Adrenal gland (tissue), 12 donors: Measurements from ENCODE around the gene NTF3. TPM values are rescaled to one million over a fixed set of nuclear protein-coding genes. Genes with fewer than 3 reads are reported as not detected.

ENCODE experiments used
- DNase-seq, 7 donors: peaks; one replicate each; pipeline ENCODE4 v3.0.0-alpha.2; 2019 to 2020
- H3K27ac ChIP-seq, 5 donors: fragments of 200-600 bp; sonication (generic) in 4 of 5; 1 replicate in 3 of 5; 2 replicates in 2 of 5; pipeline versions ENCODE4 v1.5.1 to v1.8.0; 2016 to 2020; ENCODE audit warnings: mild to moderate bottlenecking in 1 of 5
- H3K27me3 ChIP-seq: fragments of 200-600 bp; 2 replicates; pipeline ENCODE4 v1.8.0; 2021
- H3K36me3 ChIP-seq, 2 donors: fragments of 200-600 bp; replicated peaks in 1 of 2; 1 replicate in 1 of 2; 2 replicates in 1 of 2; pipeline versions ENCODE4 v1.5.1 to v1.8.0; 2018 to 2022
- H3K4me1 ChIP-seq, 2 donors: fragments of 200-600 bp; replicated peaks in 1 of 2; 1 replicate in 1 of 2; 2 replicates in 1 of 2; pipeline versions ENCODE4 v1.5.1 to v1.8.0; 2018 to 2021
- H3K4me3 ChIP-seq, 4 donors: fragments of 200-600 bp; sonication (generic) in 3 of 4; one replicate each; pipeline ENCODE4 v1.5.1; 2016 to 2018
- H3K9me3 ChIP-seq, 3 donors: fragments of 200-600 bp; sonication (generic) in 1 of 3; replicated peaks in 1 of 3; 1 replicate in 2 of 3; 2 replicates in 1 of 3; pipeline versions ENCODE4 v1.5.1 to v1.8.0; 2016 to 2021
- POLR2A ChIP-seq, 2 donors: fragments of 450-650 bp; IDR thresholded peaks; one replicate each; pipeline ENCODE4 v1.6.1; 2017; ENCODE audit warnings: antibody characterized with exemption in 2 of 2, mild to moderate bottlenecking in 2 of 2, moderate library complexity in 1 of 2
- WGBS, 4 donors: extraction: QIAGEN DNeasy Blood & Tissue Kit in 2 of 4; methylation state at CpG; one replicate each; pipeline versions ENCODE4 v1.1.5 to v1.1.7; 2013 to 2017; 5-methylcytosine and 5-hydroxymethylcytosine counted together
- intact Hi-C, 2 donors: fragments of 100-400 bp; cut with DNase I; formaldehyde crosslinking; loops; one replicate each; pipeline versions ENCODE4 v1.14.1 to v1.15.0; 2022 to 2023
- polyA plus RNA-seq, 3 donors: library from polyadenylated mRNA; stranded (reverse); fragments of 200-250 nt in 2 of 3; fragments of 350-450 nt in 1 of 3; fragmentation: Illumina TruSeq in 1 of 3; extraction: RNeasy Lipid Tissue Mini Kit (QIAGEN cat#74804) in 1 of 3; gene quantifications; one replicate each; pipeline ENCODE4 v1.2.3, GENCODE V29; 2013 to 2014
- total RNA-seq, 9 donors: library from RNA; depleted of rRNA in 4 of 9; stranded (reverse); fragments of >200 nt in 4 of 9; fragments of 120-200 nt in 1 of 9; fragmentation: NEBNext Ultra II Directional in 1 of 9; extraction: Animal tissue kit (Norgen Biotek cat#: 25700) in 1 of 9; gene quantifications; one replicate each; pipeline versions ENCODE4 v1.1.0 to v1.2.4, GENCODE V29; 2013 to 2023
- TF ChIP-seq, protein P1 (sequence below), 6 experiments: fragments of 450-650 bp in 4 of 6; fragments of 200-600 bp in 2 of 6; sonication (generic) in 1 of 6; IDR thresholded peaks; 1 replicate in 5 of 6; 2 replicates in 1 of 6; pipeline versions ENCODE4 v1.5.1 to v1.8.0; 2016 to 2021; ENCODE audit warnings: antibody characterized with exemption in 6 of 6, mild to moderate bottlenecking in 2 of 6, moderate library complexity in 1 of 6
- donor health status: healthy with polysubstance abuse.
- donor health status: Bipolar disorder and iron deficiency.
- donor health status: DM: yes; HTN: yes; CAD: no.
- donor health status: DM: no; HTN: no; CAD: no.
- donor health status: DM: no; HTN: no; CAD: no.
- donor health status: DM: yes; HTN: yes; CAD: no.

The NTF3 gene
- total and polyA plus RNA-seq, 12 donors = 0.28 to 2.9 (median 0.73) TPM; not detected in 2

DNA sequence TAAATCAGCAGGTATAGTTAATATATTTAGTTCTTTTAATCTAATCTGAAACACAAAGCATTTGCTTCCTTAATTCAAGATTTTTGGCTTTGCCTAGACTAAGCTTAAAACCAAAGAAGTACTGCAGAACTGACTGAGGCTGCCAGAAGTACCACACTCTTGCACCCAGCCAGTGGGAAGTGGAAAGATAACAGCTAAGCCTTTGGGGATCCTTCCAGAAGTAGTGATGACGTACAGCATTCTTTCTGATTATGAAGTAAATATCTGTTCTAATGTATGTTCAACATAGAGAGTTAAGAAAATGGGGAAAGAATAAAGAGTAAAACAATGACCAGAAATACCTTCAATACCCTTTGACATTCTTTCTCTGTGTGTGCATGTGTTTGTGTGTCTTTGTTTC, 19.3 kb downstream of the NTF3 start:
- 60 to 77% (median 67%) methylated on average over 1 of the region's 1 CpG for WGBS, 4 donors
- H3K4me1 ChIP-seq = no peaks in the 10 kb centered on the region
- H3K36me3 ChIP-seq = no peaks in the 10 kb centered on the region
- no peaks in the 10 kb centered on the region for H3K27me3 ChIP-seq
- no peak overlapping the region for H3K27ac ChIP-seq
- H3K4me3 ChIP-seq = no peak overlapping the region
- no peak for DNase-seq
- intact Hi-C loops = no loop called here
- H3K9me3 ChIP-seq = no peaks in the 10 kb centered on the region
- no peak for TF ChIP-seq POLR2A (IDR thresholded peaks at IDR 0.05)
- TF ChIP-seq, protein P1, sequence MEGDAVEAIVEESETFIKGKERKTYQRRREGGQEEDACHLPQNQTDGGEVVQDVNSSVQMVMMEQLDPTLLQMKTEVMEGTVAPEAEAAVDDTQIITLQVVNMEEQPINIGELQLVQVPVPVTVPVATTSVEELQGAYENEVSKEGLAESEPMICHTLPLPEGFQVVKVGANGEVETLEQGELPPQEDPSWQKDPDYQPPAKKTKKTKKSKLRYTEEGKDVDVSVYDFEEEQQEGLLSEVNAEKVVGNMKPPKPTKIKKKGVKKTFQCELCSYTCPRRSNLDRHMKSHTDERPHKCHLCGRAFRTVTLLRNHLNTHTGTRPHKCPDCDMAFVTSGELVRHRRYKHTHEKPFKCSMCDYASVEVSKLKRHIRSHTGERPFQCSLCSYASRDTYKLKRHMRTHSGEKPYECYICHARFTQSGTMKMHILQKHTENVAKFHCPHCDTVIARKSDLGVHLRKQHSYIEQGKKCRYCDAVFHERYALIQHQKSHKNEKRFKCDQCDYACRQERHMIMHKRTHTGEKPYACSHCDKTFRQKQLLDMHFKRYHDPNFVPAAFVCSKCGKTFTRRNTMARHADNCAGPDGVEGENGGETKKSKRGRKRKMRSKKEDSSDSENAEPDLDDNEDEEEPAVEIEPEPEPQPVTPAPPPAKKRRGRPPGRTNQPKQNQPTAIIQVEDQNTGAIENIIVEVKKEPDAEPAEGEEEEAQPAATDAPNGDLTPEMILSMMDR (IDR thresholded peaks at IDR 0.05) = no peak

DNA sequence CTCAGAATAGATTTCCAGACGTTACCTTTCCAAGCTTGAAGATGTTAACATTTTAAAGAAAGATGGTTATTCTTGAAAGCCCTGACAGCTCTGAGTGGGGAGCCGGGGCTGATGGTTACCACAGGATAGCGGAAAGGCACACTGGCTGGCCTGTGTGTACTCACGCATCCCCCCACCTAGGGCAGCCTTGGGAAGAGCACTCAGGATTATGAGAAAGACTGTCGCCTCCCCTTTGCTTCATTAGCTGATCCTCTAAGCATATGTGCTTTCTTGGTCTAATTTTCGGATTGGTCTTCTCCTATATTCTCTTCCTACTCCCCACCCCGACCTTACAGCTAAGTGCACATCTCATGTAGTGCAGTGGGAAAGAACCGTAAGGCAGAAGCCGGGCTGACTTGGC, 20.7 kb downstream of the NTF3 start:
- H3K36me3 ChIP-seq = no peaks in the 10 kb centered on the region
- TF ChIP-seq, protein P1 (IDR thresholded peaks at IDR 0.05) = no peak
- TF ChIP-seq POLR2A (IDR thresholded peaks at IDR 0.05) = no peak
- H3K9me3 ChIP-seq = no peaks in the 10 kb centered on the region
- WGBS, 4 donors = 65 to 81% (median 78%) methylated on average over 9 of the region's 9 CpGs
- H3K27ac ChIP-seq = no peak overlapping the region
- no peak for DNase-seq
- no peaks in the 10 kb centered on the region for H3K4me1 ChIP-seq
- intact Hi-C loops = no loop called here
- no peaks in the 10 kb centered on the region for H3K27me3 ChIP-seq
- no peak overlapping the region for H3K4me3 ChIP-seq

- intact Hi-C loops = no loop called here
- H3K27me3 ChIP-seq = no peaks in the 10 kb centered on the region
- no peak overlapping the region for H3K4me3 ChIP-seq
- no peaks in the 10 kb centered on the region for H3K36me3 ChIP-seq
- H3K4me1 ChIP-seq = no peaks in the 10 kb centered on the region
- no peaks in the 10 kb centered on the region for H3K9me3 ChIP-seq
- no peak for TF ChIP-seq POLR2A (IDR thresholded peaks at IDR 0.05)
- TF ChIP-seq, protein P1 (IDR thresholded peaks at IDR 0.05) = no peak
- H3K27ac ChIP-seq = no peak overlapping the region
- no peak for DNase-seq
- 68 to 80% (median 73%) methylated on average over 5 of the region's 5 CpGs for WGBS, 4 donors
Observed at GRCh38 chr12:5453466-5453865, 21.6 kb downstream of the NTF3 start.

DNA sequence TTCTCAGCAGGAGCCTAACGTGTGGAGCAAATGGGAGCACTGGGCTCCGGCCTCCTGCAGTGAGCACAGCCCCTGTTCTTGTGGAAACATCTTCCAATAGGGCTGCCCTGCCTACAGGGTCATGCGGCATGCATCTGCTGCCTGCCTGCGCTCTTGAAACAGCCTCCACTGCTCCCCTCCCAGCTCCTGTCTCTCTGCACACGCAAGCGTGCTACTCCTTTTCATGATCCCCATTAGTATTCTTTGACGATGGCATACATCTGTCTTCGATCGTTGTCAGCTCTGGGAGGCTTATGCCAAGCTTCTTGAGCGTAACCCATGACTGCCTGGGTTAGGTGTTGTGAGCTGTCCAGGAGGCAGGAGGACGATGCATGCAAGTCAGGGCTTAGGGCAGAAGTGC, 23.1 kb downstream of the NTF3 start:
- Histone ChIP-seq H3K27me3 (no peaks in the 10 kb centered on the region), H3K27ac (no peak overlapping the region), H3K4me1 (no peaks in the 10 kb centered on the region), H3K36me3 (no peaks in the 10 kb centered on the region), H3K4me3 (no peak overlapping the region), H3K9me3 (no peaks in the 10 kb centered on the region)
- intact Hi-C loops = no loop called here
- no peak for DNase-seq
- TF ChIP-seq, protein P1 (IDR thresholded peaks at IDR 0.05) = no peak
- TF ChIP-seq POLR2A (IDR thresholded peaks at IDR 0.05) = no peak
- 59 to 75% (median 69%) methylated on average over 10 to 11 of the region's 11 CpGs for WGBS, 4 donors
